ENCODE results near the gene FAM241A. TPM values are rescaled to one million over a fixed set of nuclear protein-coding genes. Genes with fewer than 3 reads are reported as not detected.

FAM241A gene
- total RNA-seq, 4 donors from 2014 or later, result 6.4 to 26.1 (median 14.4) TPM

DNA sequence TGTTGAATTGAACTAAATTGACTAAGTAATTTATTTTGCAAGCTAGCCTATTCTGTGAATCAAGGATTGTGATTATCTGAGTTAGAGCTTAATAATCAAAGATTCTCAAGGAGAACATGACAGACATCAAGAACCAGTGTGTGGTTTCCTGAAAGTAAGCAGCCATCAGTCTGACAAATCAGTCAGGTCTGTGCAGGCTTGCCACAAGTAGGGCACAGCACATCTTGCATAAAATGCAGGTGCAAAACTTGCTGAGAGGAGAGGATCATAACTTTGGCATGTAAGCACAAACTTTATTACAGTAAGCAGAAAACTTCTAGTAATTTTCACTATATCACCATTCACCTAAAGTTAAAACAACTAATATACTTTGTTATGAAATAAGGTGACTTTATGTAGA, 22.5 kb downstream of the FAM241A start:
- TF ChIP-seq, protein P1, sequence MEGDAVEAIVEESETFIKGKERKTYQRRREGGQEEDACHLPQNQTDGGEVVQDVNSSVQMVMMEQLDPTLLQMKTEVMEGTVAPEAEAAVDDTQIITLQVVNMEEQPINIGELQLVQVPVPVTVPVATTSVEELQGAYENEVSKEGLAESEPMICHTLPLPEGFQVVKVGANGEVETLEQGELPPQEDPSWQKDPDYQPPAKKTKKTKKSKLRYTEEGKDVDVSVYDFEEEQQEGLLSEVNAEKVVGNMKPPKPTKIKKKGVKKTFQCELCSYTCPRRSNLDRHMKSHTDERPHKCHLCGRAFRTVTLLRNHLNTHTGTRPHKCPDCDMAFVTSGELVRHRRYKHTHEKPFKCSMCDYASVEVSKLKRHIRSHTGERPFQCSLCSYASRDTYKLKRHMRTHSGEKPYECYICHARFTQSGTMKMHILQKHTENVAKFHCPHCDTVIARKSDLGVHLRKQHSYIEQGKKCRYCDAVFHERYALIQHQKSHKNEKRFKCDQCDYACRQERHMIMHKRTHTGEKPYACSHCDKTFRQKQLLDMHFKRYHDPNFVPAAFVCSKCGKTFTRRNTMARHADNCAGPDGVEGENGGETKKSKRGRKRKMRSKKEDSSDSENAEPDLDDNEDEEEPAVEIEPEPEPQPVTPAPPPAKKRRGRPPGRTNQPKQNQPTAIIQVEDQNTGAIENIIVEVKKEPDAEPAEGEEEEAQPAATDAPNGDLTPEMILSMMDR (IDR thresholded peaks at IDR 0.05; ENCODE audit: low read depth), result no peak

DNA sequence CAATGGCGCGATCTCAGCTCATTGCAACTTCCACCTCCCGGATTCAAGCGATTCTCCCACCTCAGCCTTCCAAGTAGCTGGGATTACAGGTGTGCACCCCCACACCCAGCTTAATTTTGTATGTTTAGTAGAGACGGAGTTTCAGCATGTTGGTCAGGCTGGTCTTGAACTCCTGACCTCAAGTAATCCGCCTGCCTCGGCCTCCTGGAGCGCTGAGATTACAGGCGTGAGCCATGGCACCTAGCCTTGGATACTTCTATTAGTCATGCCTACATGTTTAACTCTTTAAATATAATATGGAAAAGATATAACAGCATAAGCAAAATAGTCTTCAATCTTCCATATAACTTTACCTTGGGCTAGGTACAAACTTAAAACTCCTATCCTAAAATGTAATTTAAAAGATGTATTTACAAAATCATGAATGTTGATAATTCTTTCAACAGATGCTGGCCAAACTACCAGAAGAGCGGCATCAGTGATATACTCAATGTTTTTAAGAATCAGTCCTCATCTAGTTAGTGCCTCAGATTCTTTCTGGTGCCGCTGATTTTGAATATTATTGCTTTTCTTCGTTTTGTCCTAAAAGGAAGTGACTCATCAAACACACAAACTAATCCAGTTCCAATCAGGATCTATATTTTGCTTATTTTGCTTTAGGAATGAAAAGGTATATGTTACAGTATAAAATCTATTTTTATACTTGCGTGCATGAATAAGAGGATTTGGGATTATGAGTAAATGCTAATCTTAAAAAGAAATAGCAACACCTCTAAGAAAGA, 23.7 kb downstream of the FAM241A start:
- TF ChIP-seq, protein P1 (IDR thresholded peaks at IDR 0.05; ENCODE audit: low read depth), result no peak

DNA sequence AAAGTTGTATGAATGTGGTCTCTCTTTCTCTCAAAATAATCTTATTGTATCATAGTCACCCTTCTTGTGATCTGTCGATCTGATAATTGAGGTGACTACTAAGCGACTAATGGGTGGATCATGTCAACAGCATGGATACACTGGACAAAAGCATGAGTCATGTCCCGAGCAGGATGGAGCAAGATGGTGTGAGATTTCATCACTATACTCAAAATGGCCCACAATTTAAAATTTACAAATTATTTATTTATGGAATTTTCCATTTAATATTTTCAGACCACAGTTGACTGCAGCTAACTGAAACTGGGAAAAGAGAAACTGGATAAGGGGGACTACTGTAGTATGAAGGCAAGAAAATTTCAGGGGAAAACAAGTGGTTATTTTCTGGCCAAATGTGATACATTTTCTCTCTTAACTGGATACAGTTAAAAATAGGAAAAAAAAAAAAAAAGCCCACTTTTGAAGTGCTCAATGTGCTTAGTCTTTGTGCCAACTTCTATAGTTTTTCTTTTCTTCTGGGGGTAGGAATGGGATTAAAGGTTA, 25.3 kb downstream of the FAM241A start:
- TF ChIP-seq, protein P1 (IDR thresholded peaks at IDR 0.05; ENCODE audit: low read depth), result no peak

DNA sequence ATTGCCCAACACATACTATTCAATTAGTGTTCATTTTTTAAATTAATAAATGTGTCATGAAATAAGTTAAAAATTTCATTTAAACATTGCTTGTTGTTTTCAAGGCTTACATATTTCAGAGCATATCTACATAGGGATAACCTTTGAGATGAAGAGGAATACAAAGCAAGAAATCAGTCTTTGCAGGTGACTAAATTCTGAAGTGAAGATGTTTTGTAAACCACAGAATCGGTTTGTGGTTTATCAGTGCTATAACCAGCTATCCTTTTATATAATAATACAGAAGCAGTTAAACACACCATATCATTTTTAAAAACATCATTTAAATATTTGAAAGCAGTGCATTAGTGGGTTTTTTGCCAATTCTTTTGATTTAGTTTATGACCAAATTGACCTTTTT, 26.9 kb downstream of the FAM241A start:
- TF ChIP-seq, protein P1 (IDR thresholded peaks at IDR 0.05; ENCODE audit: low read depth), result no peak

DNA sequence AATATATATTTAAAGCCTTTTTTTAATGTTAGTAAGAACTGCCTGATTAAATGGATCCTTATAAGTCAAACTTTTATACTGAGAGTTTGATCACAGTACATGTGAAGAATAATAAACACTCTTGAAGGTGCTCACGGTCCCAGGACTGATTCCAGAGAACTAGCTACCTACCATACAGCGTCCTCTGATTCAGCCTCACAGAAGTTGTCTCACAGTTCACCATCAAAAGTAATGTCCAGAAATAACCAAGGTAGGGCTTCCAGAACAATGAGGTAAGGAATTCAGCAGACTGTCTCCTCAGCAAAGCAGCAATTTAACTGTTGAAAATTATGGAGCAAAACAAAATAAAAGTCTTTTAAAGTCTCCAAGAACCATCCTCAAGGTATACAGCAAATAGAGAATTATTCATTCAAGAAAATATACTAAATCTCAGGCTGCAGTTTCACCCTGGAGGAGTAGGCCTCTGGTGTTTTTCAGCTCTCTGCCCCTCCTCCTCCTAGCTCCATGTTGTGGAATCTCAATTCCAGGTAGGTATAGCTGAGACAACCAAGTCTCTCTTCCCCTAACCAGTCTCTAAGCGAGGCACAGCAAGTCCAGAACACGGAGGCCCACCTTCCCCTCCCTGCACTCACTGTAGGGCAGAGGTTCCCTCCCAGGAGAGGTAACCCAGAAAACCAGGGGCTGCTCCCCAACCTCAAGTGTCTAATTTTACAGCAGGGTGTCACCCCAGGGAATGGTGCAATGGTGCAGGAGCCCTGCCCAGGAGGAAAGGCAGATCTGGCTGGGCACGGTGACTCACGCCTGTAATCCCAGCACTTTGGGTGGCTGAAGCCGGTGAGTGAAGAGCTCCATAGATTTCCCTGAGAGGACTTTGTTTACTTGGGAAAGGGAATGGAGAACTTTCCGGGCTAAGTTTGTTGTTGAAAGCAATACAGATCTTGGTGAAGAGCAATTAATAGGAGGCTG, 28.6 kb downstream of the FAM241A start:
- TF ChIP-seq, protein P1 (IDR thresholded peaks at IDR 0.05; ENCODE audit: low read depth), result no peak

DNA sequence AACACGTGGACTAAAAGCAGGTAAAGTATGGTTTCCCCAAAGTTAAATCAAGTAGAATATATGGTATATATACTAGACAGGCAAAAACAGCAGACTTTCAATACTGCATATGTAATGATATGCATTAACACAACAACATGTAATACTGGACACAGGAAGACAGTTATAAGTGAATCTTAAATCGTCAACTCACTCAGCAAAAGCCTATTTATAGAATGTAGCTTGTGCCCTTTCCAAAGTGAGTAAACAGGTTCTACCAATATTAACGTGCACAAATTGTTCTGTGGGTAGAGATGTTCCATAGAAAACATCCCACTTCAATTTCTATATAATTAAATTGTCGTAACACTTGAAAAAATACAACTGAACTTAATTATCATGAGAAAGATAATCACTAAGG, 30.6 kb downstream of the FAM241A start:
- TF ChIP-seq, protein P1 (IDR thresholded peaks at IDR 0.05; ENCODE audit: low read depth), result no peak

DNA sequence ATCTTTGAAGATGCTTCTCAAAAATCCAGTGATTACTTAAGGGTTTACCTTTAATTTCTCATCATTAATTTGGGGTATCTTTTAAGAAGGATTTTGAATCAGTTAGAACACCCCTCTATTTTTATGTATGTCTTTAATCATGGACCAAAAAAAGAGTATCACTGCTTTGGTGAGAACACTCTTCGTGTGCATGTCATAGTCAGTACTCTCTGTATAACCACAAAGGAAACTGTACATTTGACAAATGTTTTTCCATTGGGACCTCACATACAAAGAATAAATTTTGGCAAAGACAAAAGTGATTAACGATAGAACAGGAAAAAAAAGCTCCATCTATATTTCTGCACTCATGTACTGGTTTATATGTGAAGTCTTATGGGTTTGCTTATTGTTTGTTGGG, 31.3 kb downstream of the FAM241A start:
- TF ChIP-seq, protein P1 (IDR thresholded peaks at IDR 0.05; ENCODE audit: low read depth), result no peak
